Islet of Langerhans (tissue), 1 donor: ENCODE measurements around the gene ZNF263.
"Not testable (repeated sequence)": the region's sequence is repeated elsewhere in the genome, so short reads cannot be mapped to it uniquely, and the experiment has no call there.

ENCODE experiments used
- FAIRE-seq: peaks from one replicate; lab custom pipeline; 2011; peaks lifted over from hg19 to GRCh38; lab: Jason Lieb, UNC

Gene ZNF263

DNA sequence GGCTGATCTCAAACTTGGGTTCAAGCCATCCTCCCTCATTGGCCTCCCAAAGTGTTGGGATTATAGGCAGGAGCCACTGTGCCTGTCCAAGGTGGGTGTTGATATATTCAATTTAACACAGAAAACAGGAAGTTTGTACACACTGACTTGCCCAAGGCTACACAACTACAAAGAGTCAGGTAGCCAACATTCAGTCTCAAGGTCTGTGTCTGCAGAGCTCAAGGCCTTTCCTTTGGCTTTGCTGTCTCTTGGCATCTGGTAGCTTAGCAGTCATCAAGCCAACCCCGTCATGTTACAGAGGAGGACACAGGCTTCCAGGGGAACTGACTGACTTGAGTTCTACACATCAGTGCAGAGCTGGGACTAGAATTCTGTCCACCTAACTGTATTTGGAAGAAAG lies 15.0 kb upstream of the ZNF263 start:
- no peak for FAIRE-seq

DNA sequence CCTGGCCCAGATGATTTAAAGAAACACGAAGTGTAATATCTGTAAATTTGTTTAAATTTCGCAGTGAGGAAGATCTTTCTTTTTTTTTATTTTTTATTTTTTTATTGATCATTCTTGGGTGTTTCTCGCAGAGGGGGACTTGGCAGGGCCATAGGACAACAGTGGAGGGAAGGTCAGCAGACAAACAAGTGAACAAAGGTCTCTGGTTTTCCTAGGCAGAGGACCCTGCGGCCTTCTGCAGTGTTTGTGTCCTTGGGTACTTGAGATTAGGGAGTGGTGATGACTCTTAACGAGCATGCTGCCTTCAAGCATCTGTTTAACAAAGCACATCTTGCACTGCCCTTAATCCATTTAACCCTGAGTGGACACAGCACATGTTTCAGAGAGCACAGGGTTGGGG lies 12.6 kb upstream of the ZNF263 start:
- FAIRE-seq = not testable (repeated sequence)

DNA sequence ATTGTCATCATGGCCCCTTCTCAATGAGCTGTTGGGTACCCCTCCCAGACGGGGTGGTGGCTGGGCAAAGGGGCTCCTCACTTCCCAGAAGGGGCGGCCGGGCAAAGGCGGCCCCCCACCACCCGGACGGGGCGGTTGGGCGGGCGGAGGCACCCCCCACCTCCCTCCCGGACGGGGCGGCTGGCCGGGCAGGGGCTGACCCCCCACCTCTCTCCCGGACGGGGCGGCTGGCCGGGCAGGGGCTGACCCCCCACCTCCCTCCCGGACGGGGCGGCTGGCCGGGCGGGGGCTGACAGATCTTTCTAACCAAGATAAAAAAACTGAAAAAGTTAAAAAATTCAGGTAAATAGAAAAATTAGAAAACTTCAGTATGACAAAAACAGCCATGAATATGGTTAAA lies 12.0 kb upstream of the ZNF263 start:
- not testable (repeated sequence) for FAIRE-seq

DNA sequence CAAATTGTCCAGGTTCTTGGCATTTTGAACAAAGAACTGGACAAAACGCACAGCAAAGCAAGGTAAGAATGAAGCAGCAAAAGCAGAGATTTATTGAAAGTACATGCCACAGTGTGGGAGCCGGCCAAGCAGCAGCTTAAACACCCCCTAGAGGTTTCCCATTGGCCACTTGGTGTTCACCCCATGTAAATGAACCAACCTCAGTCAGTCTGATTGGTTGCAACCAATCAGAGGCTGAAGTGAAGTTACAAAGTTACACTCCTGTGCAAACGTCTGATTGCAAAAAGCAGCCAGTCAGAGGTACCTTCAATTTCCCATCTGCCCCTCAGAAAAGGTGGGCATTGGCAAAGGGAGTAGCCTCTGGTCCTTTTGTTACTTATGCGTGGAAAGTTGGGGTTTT lies 8.8 kb upstream of the ZNF263 start:
- FAIRE-seq = no peak

DNA sequence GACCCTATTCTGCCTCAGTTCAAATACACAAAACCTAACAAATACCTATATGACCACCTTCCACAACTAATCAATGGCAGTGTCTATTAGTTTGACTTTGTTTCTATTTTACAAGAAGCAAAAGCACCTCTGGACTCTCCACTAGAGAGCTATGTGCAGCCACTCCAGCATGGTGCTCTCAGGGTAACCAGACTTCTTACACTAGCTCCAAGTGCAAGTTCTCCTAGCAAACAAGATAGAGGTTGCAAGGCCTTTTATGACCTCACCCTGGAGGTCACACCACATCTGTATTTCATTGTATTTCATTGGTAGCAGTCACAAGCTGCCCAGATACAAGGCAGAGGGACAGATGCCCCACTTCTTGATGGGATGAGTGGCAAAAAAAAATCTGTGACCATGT lies 8.3 kb upstream of the ZNF263 start:
- no peak for FAIRE-seq

DNA sequence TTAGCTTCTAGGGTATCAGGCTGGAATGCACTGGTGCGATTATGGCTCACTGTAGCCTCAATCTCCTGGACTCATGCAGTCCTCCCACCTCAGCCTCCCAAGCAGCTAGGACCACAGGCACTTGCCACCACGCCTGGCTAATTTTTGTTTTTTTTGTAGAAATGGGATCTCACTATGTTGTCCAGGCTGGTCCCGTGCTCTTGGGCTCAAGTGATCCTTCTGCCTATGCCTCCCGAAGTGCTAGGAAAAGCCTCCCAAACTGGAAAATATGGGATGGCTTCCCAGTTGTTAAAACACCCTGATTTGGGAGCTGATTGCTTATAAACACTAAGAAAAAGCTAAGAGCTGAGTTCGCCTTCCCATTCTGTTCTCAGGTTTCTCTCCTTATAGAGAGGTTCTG lies 6.6 kb upstream of the ZNF263 start:
- no peak for FAIRE-seq

DNA sequence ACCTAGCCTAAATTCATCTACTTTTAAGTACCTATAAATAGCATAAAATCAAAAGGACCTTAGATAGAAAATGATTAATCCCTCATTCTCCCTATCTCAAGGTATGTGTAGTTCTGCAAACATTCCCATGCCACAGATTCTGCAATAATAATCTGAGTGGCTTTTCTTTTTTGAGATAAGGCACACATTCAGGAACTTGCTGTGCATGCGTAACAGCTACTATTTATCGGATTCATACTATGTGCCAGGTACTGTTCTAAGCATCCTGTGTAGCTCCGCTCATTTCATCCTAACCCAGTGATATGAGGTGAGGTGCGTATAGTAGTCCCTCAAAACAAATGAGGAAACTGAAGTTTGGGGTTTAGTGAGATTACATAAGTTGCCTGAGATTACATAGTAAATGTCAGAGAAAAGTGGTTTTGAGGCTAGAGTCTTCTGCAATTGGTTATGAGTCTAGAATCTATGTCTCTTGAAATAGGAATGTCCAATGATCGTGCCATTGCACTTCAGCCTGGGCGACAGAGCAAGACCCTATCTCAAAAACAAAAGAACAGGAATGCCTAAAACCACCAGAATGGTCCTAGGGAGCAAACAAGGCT lies 2.0 kb upstream of the ZNF263 start:
- FAIRE-seq = no peak

DNA sequence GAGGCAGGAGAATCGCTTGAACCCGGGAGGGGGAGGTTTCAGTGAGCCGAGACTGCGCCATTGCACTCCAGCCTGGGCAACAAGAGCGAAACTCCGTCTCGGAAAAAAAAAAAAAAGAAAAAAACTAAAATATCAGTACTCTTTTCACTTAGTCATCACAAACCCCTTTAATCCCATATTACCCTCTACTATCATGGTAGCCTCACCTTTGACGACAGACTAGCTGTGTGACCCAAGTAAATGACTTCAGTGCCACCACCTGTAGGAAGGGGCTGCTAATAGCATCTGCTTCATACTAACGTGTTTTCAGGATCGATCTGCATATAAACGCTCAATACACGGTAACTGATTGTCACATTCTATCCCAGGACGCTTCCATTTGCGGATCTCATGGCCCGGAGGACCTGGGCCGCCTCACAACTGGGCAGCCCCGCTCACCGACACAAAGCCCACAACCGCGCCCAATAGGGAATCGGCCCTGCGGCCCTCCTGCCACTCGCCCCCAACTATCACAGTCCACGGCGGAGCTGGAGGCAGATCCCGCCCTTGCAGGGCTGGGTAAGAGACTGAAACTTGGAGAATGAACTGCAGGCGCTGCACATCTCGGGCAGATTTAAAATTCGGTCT lies 1.1 kb upstream of the ZNF263 start:
- FAIRE-seq = no peak

DNA sequence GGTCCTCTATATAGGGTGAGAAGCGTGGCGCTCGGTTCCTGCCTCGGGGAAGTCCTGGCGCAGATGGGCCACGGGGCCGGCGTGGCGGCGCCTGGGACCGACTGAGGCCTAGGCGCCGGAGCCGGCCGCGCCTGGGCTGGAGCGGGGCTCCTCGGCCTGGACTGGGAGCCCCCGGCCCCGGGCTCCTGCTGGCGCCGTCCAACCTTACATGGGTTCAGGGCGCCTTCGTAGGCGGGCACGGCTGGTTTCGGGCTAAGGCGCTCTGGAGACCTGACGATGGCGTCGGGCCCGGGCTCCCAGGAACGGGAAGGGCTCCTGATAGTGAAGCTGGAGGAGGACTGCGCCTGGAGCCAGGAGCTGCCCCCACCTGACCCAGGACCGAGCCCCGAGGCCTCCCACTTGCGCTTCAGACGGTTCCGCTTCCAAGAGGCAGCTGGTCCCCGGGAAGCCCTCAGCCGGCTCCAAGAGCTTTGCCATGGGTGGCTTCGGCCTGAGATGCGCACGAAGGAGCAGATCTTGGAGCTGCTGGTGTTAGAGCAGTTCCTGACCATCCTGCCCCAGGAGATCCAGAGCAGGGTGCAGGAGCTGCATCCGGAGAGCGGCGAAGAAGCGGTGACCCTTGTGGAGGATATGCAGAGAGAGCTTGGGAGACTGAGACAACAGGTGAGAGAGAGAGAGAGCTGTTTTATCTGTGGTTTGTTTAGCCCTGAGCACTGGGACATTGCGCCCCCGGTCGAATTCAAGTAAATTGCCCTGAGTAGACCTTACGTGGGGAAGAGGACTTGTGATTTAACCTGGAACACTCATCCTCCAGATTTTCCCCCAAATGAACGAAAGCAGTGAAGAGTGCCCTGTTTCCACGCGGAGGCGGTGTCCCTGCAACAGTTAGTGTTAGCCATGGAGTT lies 504 bp downstream of the ZNF263 start:
- no peak for FAIRE-seq

DNA sequence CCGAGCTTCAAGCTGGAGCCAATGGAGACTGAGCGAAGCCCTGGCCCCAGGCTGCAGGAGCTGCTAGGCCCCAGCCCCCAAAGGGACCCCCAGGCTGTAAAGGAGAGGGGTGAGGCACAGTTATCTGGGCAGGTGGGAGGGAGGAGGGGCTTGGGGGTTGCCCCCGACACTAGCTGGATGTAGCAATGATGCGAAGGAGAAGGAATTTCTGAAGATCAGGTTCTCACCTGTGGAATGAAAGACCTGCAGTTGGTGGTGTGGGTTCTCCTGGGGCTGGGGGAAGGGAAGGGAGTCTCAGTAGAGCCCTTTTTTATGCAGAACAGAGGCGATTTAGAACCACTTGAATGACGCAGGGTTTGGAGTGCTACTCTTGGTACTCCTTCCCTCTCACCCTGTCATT lies 1.8 kb downstream of the ZNF263 start:
- no peak for FAIRE-seq

DNA sequence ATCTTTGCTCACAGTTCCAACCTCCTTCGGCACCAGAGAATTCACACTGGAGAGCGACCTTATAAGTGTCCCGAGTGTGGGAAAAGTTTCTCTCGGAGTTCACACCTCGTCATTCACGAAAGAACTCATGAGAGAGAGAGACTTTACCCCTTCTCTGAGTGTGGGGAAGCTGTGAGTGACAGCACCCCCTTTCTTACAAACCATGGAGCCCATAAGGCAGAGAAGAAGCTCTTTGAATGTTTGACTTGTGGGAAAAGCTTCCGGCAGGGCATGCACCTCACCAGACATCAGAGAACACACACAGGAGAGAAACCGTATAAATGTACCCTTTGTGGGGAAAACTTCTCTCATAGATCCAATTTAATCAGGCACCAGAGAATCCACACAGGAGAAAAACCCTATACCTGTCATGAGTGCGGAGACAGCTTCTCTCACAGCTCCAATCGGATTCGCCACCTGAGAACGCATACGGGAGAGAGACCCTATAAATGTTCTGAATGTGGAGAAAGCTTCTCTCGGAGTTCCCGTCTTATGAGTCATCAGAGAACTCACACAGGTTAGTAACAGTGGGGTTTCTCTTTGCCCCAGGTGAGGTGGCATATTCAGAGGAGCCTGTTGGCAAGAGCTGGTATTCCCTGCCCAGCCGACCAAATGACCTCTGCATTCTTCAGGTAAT lies 6.8 kb downstream of the ZNF263 start:
- no peak for FAIRE-seq

DNA sequence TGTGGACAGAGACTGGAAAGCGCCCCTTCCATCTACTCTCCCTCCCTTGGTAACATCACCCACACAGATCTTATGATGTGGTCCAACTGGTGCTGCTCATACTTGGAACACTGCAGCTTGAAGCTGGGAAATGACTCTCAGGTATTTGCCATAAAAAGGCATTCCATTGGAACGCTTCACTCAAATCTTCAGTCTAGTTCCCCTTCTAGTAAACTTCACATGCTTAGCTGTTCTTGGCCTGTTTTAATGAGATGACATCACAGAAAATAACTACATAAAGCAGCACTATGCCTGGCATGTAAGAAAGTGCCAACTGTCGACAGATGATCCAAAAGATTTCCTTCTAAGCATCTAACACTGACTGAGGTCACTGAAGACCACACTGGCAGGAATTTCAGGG lies 9.3 kb downstream of the ZNF263 start:
- no peak for FAIRE-seq

DNA sequence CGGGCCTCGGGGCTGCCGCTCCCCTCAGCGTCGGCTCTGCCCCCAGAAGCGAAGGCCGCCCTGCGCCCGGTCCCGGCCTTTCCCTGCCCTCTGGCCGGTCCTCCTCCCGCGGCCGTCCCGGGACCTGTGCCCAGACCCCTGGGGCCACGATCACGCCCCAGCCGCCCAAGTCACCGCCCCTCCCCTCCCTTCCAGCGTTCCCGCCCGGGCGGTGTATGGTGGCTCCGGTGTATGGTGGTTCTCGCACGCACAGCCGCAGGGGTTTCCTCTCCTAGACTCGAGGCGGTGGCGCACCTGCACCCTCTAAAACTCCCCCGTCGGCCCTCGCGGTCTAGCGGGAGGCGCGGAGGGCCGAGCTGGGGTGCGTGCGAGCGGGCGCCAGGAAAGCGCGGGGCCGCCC lies 11.9 kb downstream of the ZNF263 start:
- no peak for FAIRE-seq

DNA sequence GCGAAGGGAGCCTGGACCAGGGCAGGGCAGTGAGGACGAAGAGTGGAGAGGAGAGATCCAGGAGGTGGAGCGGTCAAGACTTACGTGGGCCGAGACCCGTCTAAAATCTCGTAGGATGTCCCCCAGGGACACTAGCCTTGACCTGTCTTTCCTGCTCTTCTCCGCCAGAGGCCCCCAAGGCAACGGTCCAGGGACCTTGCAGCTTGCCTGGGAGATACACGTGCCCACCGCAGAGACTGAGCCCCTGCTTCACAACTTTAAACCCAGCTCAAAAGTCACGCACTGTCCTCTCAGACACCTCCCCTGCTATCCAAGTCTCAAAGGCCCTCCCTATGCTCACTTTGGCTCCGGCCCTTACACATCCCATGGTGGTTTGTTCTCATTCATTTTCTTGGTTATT lies 12.5 kb downstream of the ZNF263 start:
- no peak for FAIRE-seq

DNA sequence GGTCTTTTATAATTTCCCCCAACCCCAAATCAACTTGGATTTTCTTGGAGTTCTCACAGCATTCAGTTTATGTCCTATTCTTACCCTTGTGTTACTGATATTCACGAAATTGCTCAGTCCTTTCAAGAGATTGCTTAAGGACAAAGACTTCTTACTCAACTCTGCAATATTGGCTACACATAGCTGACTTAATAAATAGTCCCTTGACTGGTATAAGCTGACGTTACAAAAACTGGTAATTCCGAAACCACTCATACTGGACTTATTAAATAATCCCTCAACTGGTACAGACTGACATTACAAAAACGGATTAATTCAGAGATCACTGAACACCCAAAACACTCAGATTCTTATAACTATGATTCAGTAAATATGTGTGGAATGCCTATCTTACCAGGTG lies 21.1 kb downstream of the ZNF263 start:
- no peak for FAIRE-seq

DNA sequence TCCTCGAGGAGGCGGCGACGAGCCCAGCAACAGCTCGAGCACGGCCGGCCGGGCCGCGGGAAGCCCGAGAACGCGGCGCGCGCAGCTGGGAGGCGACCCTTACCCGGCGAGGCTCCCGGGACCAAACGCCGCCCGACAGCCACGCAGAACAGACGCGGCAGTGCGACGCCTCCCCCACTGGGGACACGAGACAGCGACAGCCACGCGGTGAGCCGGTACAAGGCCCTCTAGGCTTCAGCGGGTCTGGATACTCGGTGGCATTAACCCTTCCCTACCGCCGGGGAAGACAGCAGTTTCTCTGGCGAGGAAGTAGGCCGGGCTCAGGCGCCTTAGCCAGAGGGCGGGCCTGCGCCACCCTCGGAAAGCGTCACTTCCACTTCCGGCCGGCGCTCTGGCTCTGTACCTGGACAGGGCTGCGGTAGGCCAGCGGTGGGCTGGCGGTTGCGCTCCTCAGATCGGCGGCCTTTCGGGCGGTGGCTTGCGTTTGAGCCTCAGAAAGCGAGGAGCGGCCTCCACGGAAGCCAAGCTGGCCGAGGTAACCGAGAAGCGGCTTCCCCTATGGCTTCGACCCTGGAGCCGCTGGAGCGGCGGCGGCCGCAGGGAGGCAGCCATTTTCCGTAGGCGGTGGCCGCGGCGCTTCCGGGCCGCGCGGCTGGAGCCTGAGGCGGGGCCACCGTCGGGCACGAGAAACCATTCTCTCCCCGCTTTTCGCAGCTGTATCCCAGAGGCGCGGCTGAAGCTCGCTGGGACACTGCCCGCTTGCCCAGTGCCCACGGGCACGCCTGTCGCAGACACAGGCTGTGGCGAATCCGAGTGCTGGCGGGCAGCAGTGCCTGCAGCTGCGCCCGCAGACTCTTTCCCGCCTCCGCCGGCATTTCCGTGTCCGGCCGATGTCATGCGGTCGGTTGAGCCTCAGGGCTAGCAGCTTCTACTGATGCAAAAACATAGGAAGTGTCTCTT lies 22.1 kb downstream of the ZNF263 start, which contains the start of the genes TIGD7 and ZNF75A:
Gene TIGD7 (minus strand): TSS at position 322 of the 960 bp plus-strand sequence. CDS start 4,816 bp downstream, outside the sequence.
Gene ZNF75A (plus strand): TSS at position 389 of the 960 bp plus-strand sequence. CDS start 2,932 bp downstream, outside the sequence.
- FAIRE-seq = no peak

DNA sequence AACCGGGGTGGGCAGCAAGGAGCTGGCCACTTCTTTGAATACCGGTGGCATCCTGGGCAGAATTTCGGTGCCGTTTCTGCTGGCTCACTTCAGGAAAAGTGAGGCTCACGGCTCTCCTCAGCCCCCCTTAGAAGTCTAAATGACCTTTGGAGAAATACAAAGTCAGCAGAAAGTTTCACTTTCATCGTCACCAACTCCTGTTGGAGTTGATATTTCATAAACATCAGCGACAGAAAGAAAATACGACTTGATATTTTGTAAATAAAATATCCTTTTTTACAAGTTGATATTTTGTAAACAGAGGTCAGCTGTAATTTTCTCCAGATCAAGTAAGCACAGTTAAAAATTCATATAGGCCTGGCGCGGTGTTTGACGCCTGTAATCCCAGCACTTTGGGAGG lies 22.8 kb downstream of the ZNF263 start:
- no peak for FAIRE-seq

DNA sequence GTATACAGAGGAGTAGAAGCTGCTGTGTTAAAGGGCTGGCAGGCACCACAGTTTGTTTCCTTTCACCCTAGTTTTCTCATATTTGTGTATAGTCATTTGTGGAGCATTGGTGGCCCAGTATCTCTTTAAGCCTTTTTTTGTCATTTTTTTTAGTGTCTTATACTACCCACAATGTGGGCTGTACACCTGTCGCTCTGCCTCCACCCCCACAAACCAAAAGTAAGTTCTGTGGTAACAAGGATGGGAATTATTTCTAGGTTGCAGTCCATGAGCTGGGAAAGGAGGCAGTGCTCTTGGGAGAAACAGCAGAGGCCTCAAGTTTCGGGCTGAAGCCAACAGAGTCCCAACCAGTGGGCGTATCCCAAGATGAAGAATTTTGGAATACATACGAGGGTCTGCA lies 28.2 kb downstream of the ZNF263 start:
- FAIRE-seq = no peak

DNA sequence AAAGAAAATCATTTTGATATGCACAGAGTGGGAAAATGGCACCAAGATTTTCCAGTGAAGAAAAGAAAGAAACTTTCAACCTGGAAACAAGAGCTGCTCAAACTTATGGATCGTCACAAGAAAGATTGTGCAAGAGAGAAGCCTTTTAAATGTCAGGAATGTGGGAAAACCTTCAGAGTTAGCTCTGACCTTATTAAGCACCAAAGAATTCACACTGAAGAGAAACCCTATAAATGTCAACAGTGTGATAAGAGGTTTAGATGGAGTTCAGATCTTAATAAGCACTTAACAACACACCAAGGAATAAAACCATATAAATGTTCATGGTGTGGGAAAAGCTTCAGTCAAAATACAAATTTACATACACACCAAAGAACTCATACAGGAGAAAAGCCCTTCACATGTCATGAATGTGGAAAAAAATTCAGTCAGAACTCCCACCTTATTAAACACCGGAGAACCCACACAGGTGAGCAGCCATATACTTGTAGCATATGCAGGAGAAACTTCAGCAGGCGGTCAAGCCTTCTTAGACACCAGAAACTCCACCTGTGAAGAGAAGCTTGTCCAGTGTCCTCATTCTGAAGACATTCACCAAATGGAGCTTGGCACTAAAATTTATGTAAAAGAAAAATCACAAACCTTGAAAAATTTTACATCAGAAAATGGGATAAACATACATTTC lies 34.2 kb downstream of the ZNF263 start:
- FAIRE-seq = no peak

DNA sequence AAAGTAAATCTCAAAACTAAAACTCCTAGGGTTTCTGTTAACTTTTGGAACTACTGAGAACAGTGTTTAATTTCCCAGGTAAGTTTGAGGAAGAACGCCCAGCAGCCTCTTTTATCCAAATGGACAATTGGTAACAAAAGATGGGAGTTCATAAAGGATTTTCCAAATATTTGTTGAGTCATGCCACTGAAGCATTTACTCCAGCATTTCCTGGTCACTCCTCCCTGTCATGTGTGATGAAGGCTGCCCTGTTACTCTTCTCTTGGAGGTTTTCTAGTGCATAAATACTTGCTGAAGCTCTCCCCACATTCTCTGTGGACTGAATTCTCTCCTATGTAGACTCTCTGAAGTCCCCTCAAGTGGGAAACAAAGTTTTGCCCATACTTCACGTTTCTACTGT lies 38.5 kb downstream of the ZNF263 start:
- FAIRE-seq = no peak

DNA sequence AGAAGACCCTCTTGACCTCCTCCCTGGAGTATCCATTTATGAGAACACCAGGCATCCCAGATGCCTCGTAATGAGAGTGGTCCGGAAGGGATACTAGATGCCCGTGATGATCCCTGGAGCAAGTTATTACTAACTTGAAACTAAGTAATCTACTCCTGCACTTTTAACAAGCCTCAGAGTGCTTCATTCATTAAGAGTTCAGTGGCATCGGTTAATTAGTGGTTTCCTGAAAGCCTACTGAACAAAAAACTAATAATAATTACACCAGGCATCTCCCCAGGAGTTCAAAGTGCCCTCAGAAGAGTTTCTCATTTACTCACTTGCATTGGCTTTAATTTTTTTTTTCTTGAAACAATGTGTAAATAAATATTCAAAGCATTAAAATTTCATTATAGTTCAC lies 44.2 kb downstream of the ZNF263 start:
- FAIRE-seq = no peak
